ENCODE data around the gene PRTFDC1. TPM values are rescaled to one million over a fixed set of nuclear protein-coding genes. Genes with fewer than 3 reads are reported as not detected.

The PRTFDC1 gene
- total RNA-seq, 1 donor from 2014 or later, result 9.1 TPM

GRCh38 chr10:24953675-24954074 lies 1.3 kb upstream of the PRTFDC1 start:
- Mint-ChIP-seq H3K4me1 (ENCODE audit: low read depth, unreplicated experiment) (peaks cover 16% of the 10 kb centered on the region), H3K27ac (ENCODE audit: unreplicated experiment) (peak overlapping the region; percentile 79), H3K36me3 (ENCODE audit: low read depth, unreplicated experiment) (no peaks in the 10 kb centered on the region), H3K4me3 (ENCODE audit: unreplicated experiment) (peak overlapping the region; percentile 82), H3K9me3 (ENCODE audit: unreplicated experiment) (peaks cover 1% of the 10 kb centered on the region), H3K27me3 (ENCODE audit: low read depth, unreplicated experiment) (no peaks in the 10 kb centered on the region)
- Histone ChIP-seq H3K79me2 (ENCODE audit: insufficient read depth, low read length) (no peaks in the 10 kb centered on the region), H3K36me3 (ENCODE audit: insufficient read depth, low read length) (no peaks in the 10 kb centered on the region), H3K9me3 (ENCODE audit: insufficient read depth, low read depth, low read length) (no peaks in the 10 kb centered on the region), H3K4me1 (ENCODE audit: insufficient read depth, low read length) (peaks cover 14% of the 10 kb centered on the region), H3K4me3 (ENCODE audit: insufficient read depth, low read depth, low read length) (no peak overlapping the region), H2AFZ (ENCODE audit: low read depth, low read length) (peak overlapping the region; percentile 94), H3K4me2 (ENCODE audit: low read length) (peak overlapping the region; percentile 89), H3K27ac (ENCODE audit: low read depth, low read length) (peak overlapping the region; percentile 47), H4K20me1 (ENCODE audit: insufficient read depth, low read length) (no peaks in the 10 kb centered on the region), H3K27me3 (ENCODE audit: insufficient read depth, low read length) (no peaks in the 10 kb centered on the region), H3K9ac (ENCODE audit: low read length) (peak overlapping the region; percentile 87)
- DNase-seq (ENCODE audit: low read depth) (no peak), FAIRE-seq (no peak)
- TF ChIP-seq CTCF (IDR thresholded peaks at IDR 0.05; ENCODE audit: insufficient read depth, low read depth, low read length) (no peak), EZH2 (IDR thresholded peaks at IDR 0.05; ENCODE audit: insufficient read depth, low read length) (no peak)

- Histone ChIP-seq H3K36me3 (ENCODE audit: insufficient read depth, low read length) (no peaks in the 10 kb centered on the region), H3K27ac (ENCODE audit: low read depth, low read length) (peak overlapping the region; percentile 62), H3K4me1 (ENCODE audit: insufficient read depth, low read length) (peaks cover 10% of the 10 kb centered on the region), H3K4me3 (ENCODE audit: insufficient read depth, low read depth, low read length) (peak overlapping the region; percentile 58), H3K4me2 (ENCODE audit: low read length) (peak overlapping the region; percentile 89), H4K20me1 (ENCODE audit: insufficient read depth, low read length) (no peaks in the 10 kb centered on the region), H3K9me3 (ENCODE audit: insufficient read depth, low read depth, low read length) (no peaks in the 10 kb centered on the region), H3K9ac (ENCODE audit: low read length) (peak overlapping the region; percentile 87), H2AFZ (ENCODE audit: low read depth, low read length) (peak overlapping the region; percentile 94), H3K79me2 (ENCODE audit: insufficient read depth, low read length) (no peaks in the 10 kb centered on the region), H3K27me3 (ENCODE audit: insufficient read depth, low read length) (no peaks in the 10 kb centered on the region)
- peak; percentile 49 for FAIRE-seq
- Mint-ChIP-seq H3K4me1 (ENCODE audit: low read depth, unreplicated experiment) (peaks cover 11% of the 10 kb centered on the region), H3K36me3 (ENCODE audit: low read depth, unreplicated experiment) (no peaks in the 10 kb centered on the region), H3K27ac (ENCODE audit: unreplicated experiment) (peak overlapping the region; percentile 79), H3K4me3 (ENCODE audit: unreplicated experiment) (peak overlapping the region; percentile 82), H3K27me3 (ENCODE audit: low read depth, unreplicated experiment) (no peaks in the 10 kb centered on the region), H3K9me3 (ENCODE audit: unreplicated experiment) (peaks cover 1% of the 10 kb centered on the region)
- TF ChIP-seq CTCF (IDR thresholded peaks at IDR 0.05; ENCODE audit: insufficient read depth, low read depth, low read length) (no peak), EZH2 (IDR thresholded peaks at IDR 0.05; ENCODE audit: insufficient read depth, low read length) (no peak)
- DNase-seq (ENCODE audit: low read depth), result peak; percentile 41
Measured at GRCh38 chr10:24952707-24953645, 570 bp upstream of the PRTFDC1 start.
